PC-9 (cell line): ENCODE results near the gene ZDHHC17. TPM values are rescaled to one million over a fixed set of nuclear protein-coding genes. Genes with fewer than 3 reads are reported as not detected.

ENCODE experiments used
- BruUV-seq: library from RNA; stranded (reverse); fragments of 400-500 nt; replicated peaks from 2 replicates; lab custom pipeline; 2021; lab: Mats Ljungman, UMichigan
- CTCF ChIA-PET: fragments of 300-600 bp; sonication (Branson Sonifier 250); formaldehyde crosslinking; loops from one replicate; lab custom pipeline; 2022; ENCODE audit warnings: antibody characterized with exemption; lab: Charles Lee
- POLR2A ChIA-PET: fragments of 300-600 bp; sonication (Branson Sonifier 250); formaldehyde crosslinking; loops from one replicate; lab custom pipeline; 2022; ENCODE audit warnings: antibody characterized with exemption; ENCODE audit not compliant: unreplicated experiment; lab: Charles Lee
- DNase-seq, 2 experiments: peaks; one replicate each; pipeline versions ENCODE4 v3.0.0 to v3.0.0-alpha.2; 2015 to 2022; ENCODE audit warnings: mixed read lengths in 1 of 2
- H2AFZ ChIP-seq: fragments of 200-600 bp; sonication (generic); 2 replicates; pipeline ENCODE4 v1.8.1; 2017; ENCODE audit warnings: antibody characterized with exemption
- H3F3A ChIP-seq: fragments of 200-600 bp; sonication (generic); 2 replicates; pipeline ENCODE4 v1.8.1; 2017; ENCODE audit warnings: antibody characterized with exemption, mild to moderate bottlenecking, low read depth; ENCODE audit not compliant: insufficient read depth
- H3K27ac ChIP-seq: fragments of 200-600 bp; sonication (generic); 2 replicates; pipeline ENCODE4 v1.6.1; 2016; ENCODE audit warnings: mixed run types
- H3K27me3 ChIP-seq: fragments of 200-600 bp; sonication (generic); 2 replicates; pipeline ENCODE4 v1.6.1; 2016; ENCODE audit warnings: low read depth, mixed run types; ENCODE audit not compliant: insufficient read depth
- H3K36me3 ChIP-seq: fragments of 200-600 bp; sonication (generic); 2 replicates; pipeline ENCODE4 v1.6.1; 2016; ENCODE audit warnings: low read depth, mixed run types
- H3K4me1 ChIP-seq: fragments of 200-600 bp; sonication (generic); replicated peaks from 2 replicates; pipeline ENCODE4 v1.6.1; 2016; ENCODE audit warnings: mixed run types; ENCODE audit not compliant: insufficient read depth
- H3K4me2 ChIP-seq: fragments of 200-600 bp; sonication (generic); 2 replicates; pipeline ENCODE4 v1.6.1; 2017; ENCODE audit warnings: mixed run types
- H3K4me3 ChIP-seq: fragments of 200-600 bp; sonication (generic); 2 replicates; pipeline ENCODE4 v1.6.1; 2016; ENCODE audit warnings: mixed run types
- H3K79me2 ChIP-seq: fragments of 200-600 bp; sonication (generic); 2 replicates; pipeline ENCODE4 v1.6.1; 2017; ENCODE audit warnings: low read depth, mixed run types
- H3K9me2 ChIP-seq: fragments of 200-600 bp; sonication (generic); 2 replicates; pipeline ENCODE4 v1.8.1; 2017; ENCODE audit warnings: mild to moderate bottlenecking; ENCODE audit not compliant: insufficient read depth
- H3K9me3 ChIP-seq: fragments of 200-600 bp; sonication (generic); 2 replicates; pipeline ENCODE4 v1.8.1; 2016; ENCODE audit warnings: low read depth; ENCODE audit not compliant: insufficient read depth
- H4K20me1 ChIP-seq: fragments of 200-600 bp; sonication (generic); 2 replicates; pipeline ENCODE4 v1.8.1; 2017; ENCODE audit not compliant: insufficient read depth
- EZH2 ChIP-seq: fragments of 200-600 bp; sonication (generic); IDR thresholded peaks from 2 replicates; pipeline ENCODE4 v1.8.0; 2017; ENCODE audit warnings: antibody characterized with exemption, low read depth
- intact Hi-C: fragments of 100-400 bp; cut with micrococcal nuclease; formaldehyde crosslinking; loops from one replicate; pipeline ENCODE4 v1.10.0; 2022; ENCODE audit not compliant: unreplicated experiment
- total RNA-seq: library from RNA; stranded (reverse); gene quantifications from 2 replicates; pipeline ENCODE4 v1.2.3, GENCODE V29; 2021
- TF ChIP-seq, protein P1 (sequence below): fragments of 200-600 bp; sonication (generic); conservative IDR thresholded peaks from 2 replicates; pipeline ENCODE4 v1.6.1; 2017; ENCODE audit warnings: mixed run types, antibody characterized with exemption, mild to moderate bottlenecking, moderate library complexity

ZDHHC17 gene
- total RNA-seq, 1 experiment from 2014 or later, result 24.7 TPM

GRCh38 chr12:76891609-76892008 is 127.7 kb downstream of the ZDHHC17 start:
- intact Hi-C loops, result no loop called here
- no peaks in the 10 kb centered on the region for H3F3A ChIP-seq
- H3K36me3 ChIP-seq, result no peaks in the 10 kb centered on the region
- H4K20me1 ChIP-seq, result no peaks in the 10 kb centered on the region
- H3K4me2 ChIP-seq, result no peak overlapping the region
- no peaks in the 10 kb centered on the region for H3K4me1 ChIP-seq
- no peak overlapping the region for H3K27ac ChIP-seq
- no peaks in the 10 kb centered on the region for H3K27me3 ChIP-seq
- H3K79me2 ChIP-seq, result no peaks in the 10 kb centered on the region
- no peak for TF ChIP-seq EZH2
- TF ChIP-seq, protein P1, sequence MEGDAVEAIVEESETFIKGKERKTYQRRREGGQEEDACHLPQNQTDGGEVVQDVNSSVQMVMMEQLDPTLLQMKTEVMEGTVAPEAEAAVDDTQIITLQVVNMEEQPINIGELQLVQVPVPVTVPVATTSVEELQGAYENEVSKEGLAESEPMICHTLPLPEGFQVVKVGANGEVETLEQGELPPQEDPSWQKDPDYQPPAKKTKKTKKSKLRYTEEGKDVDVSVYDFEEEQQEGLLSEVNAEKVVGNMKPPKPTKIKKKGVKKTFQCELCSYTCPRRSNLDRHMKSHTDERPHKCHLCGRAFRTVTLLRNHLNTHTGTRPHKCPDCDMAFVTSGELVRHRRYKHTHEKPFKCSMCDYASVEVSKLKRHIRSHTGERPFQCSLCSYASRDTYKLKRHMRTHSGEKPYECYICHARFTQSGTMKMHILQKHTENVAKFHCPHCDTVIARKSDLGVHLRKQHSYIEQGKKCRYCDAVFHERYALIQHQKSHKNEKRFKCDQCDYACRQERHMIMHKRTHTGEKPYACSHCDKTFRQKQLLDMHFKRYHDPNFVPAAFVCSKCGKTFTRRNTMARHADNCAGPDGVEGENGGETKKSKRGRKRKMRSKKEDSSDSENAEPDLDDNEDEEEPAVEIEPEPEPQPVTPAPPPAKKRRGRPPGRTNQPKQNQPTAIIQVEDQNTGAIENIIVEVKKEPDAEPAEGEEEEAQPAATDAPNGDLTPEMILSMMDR, result no peak
- H3K9me2 ChIP-seq, result no peaks in the 10 kb centered on the region
- no peak overlapping the region for H2AFZ ChIP-seq
- ChIA-PET POLR2A (no interaction called here), CTCF (interaction anchor here (0.5 to 0.6 kb wide), 2 partner anchors 1113 to 1630 kb away, joined by 5 to 12 read pairs; no protein-coding TSS in a partner anchor)
- peaks cover 3% of the 10 kb centered on the region; the same call in 1 of the 2 replicates for H3K9me3 ChIP-seq
- no peak overlapping the region for H3K4me3 ChIP-seq
- DNase-seq, result no peak
- BruUV-seq, result no TSS peak

- H3K36me3 ChIP-seq, result no peaks in the 10 kb centered on the region
- H3K27me3 ChIP-seq, result no peaks in the 10 kb centered on the region
- no peak for DNase-seq
- no peak overlapping the region for H3K4me2 ChIP-seq
- intact Hi-C loops, result no loop called here
- CTCF ChIA-PET, result no interaction called here
- H3K9me2 ChIP-seq, result no peaks in the 10 kb centered on the region
- TF ChIP-seq EZH2, result no peak
- TF ChIP-seq, protein P1, result no peak
- no peak overlapping the region for H3K4me3 ChIP-seq
- H2AFZ ChIP-seq, result no peak overlapping the region
- BruUV-seq, result no TSS peak
- POLR2A ChIA-PET, result no interaction called here
- no peaks in the 10 kb centered on the region for H3F3A ChIP-seq
- no peaks in the 10 kb centered on the region for H4K20me1 ChIP-seq
- no peak overlapping the region for H3K27ac ChIP-seq
- H3K4me1 ChIP-seq, result no peaks in the 10 kb centered on the region
- no peaks in the 10 kb centered on the region for H3K79me2 ChIP-seq
- H3K9me3 ChIP-seq, result peaks cover 3% of the 10 kb centered on the region; the same call in 1 of the 2 replicates
These were observed 131.9 kb downstream of the ZDHHC17 start for GRCh38 chr12:76895796-76896195.

- BruUV-seq, result no TSS peak
- Histone ChIP-seq H3F3A (no peaks in the 10 kb centered on the region), H3K36me3 (no peaks in the 10 kb centered on the region), H3K4me2 (no peak overlapping the region), H4K20me1 (no peaks in the 10 kb centered on the region), H3K79me2 (no peaks in the 10 kb centered on the region), H3K9me2 (no peaks in the 10 kb centered on the region), H3K4me1 (no peaks in the 10 kb centered on the region), H3K4me3 (no peak overlapping the region), H3K9me3 (peaks cover 3% of the 10 kb centered on the region; the same call in 1 of the 2 replicates), H2AFZ (no peak overlapping the region), H3K27me3 (no peaks in the 10 kb centered on the region), H3K27ac (no peak overlapping the region)
- no peak for TF ChIP-seq EZH2
- TF ChIP-seq, protein P1, result no peak
- POLR2A ChIA-PET, result no interaction called here
- CTCF ChIA-PET, result no interaction called here
- intact Hi-C loops, result no loop called here
- no peak for DNase-seq
These were observed 132.4 kb downstream of the ZDHHC17 start for GRCh38 chr12:76896274-76896673.
